H7 (cell line): ENCODE measurements around the gene PNRC2. TPM values are rescaled to one million over a fixed set of nuclear protein-coding genes. Genes with fewer than 3 reads are reported as not detected.
"Not testable (repeated sequence)": the region's sequence is repeated elsewhere in the genome, so short reads cannot be mapped to it uniquely, and the experiment has no call there.

ENCODE experiments used
- DNase-seq: peaks from one replicate; pipeline ENCODE4 v3.0.0; 2012
- H3K27me3 ChIP-seq: 2 replicates; pipeline ENCODE4 v1.6.0; 2011; ENCODE audit warnings: mild to moderate bottlenecking, low read length; ENCODE audit not compliant: control insufficient read depth, insufficient read depth
- H3K36me3 ChIP-seq: replicated peaks from 2 replicates; pipeline ENCODE4 v1.5.1; 2011; ENCODE audit warnings: low read length; ENCODE audit not compliant: control insufficient read depth, insufficient read depth
- H3K4me3 ChIP-seq: 2 replicates; pipeline ENCODE4 v1.5.1; 2011; ENCODE audit warnings: low read depth, mild to moderate bottlenecking, control low read depth, low read length, moderate library complexity; ENCODE audit not compliant: insufficient read depth
- total RNA-seq: library from RNA; depleted of rRNA; stranded (reverse); fragments of >200 nt; shearing (Covaris generic); gene quantifications from 2 replicates; pipeline ENCODE4 v1.2.3, GENCODE V29; 2014

Gene PNRC2
- total RNA-seq, 1 experiment from 2014 or later, result 144 TPM

DNA sequence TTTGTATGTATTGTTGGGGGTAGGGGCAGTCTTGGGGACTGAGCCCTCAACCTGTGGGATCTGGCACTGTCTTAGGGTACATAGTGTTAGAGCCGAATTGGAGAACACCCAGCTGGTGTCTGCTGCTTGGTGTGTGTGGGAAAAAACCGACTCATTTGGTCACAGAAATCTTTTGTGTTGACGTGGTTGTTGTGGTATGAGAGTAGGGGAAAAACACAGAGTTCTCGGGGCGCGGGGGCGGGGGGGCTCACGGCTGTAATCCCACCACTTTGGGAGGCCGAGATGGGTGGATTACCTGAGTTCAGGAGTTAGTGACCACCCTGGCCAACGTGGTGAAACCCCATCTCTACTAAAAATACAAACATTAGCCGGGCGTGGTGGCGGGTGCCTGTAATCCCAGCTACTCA is 35.8 kb downstream of the PNRC2 start:
- Histone ChIP-seq H3K36me3 (no peaks in the 10 kb centered on the region), H3K27me3 (no peaks in the 10 kb centered on the region), H3K4me3 (no peak overlapping the region)
- DNase-seq, result no peak

GRCh38 chr1:23996700-23997229 is 37.1 kb downstream of the PNRC2 start:
- H3K36me3 ChIP-seq, result no peaks in the 10 kb centered on the region
- no peak for DNase-seq
- H3K27me3 ChIP-seq, result no peaks in the 10 kb centered on the region
- H3K4me3 ChIP-seq, result no peak overlapping the region

DNA sequence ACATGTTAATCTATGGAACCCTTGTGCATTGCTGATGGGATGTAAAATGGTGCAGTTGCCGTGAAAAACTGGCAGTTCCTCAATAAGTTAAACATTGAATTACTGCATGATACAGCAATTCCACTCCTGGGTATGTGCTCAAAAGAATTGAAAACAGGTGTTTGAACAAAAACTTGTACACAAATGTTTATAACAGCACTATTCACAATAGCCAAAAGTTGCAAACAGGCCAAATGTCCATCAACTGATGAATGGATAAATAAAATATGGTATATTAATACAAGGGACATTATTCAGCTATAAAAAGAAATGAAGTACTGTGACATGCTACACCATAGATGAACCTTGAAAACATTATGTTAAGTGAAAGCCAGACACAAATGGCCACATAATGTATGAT is 38.2 kb downstream of the PNRC2 start:
- Histone ChIP-seq H3K4me3 (no peak overlapping the region), H3K36me3 (no peaks in the 10 kb centered on the region), H3K27me3 (no peaks in the 10 kb centered on the region)
- DNase-seq, result no peak

DNA sequence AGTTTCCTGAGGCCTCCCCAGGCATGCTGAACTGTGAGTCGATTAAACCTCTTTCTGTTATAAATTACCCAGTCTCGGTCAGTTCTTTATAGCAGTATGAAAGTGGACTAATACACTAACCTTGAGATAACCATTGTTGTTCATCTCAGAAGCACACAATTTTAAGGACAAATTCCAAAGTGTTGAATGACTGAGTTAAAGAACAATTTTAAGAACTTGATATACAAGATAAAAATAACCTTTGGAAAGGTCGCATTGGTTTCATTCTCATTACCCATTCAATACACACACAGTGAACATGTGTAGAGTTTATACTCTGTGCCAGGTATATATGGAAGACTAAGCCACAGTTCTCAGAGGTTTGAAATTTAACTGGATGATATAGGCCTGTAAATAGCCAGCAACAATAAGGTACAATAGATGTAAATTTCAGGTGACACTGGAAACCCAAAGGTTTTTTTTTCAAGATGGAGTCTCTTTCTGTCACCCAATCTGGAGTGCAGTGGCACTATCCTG is 39.6 kb downstream of the PNRC2 start:
- Histone ChIP-seq H3K4me3 (no peak overlapping the region), H3K27me3 (no peaks in the 10 kb centered on the region), H3K36me3 (no peaks in the 10 kb centered on the region)
- DNase-seq, result no peak

DNA sequence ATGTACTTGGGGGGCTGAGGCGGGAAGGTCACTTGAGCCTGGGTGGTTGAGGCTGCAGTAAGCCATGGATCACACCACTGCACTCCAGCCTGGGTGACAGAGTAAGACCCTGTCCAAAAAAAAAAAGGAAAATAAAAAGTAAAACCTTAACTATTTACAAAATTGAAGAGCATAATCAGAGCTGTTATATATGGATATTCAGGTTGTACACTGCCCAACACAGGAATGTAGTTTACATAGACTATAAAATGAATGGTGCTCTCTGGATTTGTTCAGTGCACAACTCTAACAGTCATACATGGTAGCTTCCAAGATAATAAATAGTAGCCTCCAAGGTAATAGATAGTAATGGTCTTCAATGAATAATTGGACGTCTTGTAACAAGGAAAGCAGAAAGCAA is 43.1 kb downstream of the PNRC2 start:
- no peak overlapping the region for H3K4me3 ChIP-seq
- DNase-seq, result no peak
- H3K27me3 ChIP-seq, result no peaks in the 10 kb centered on the region
- no peaks in the 10 kb centered on the region for H3K36me3 ChIP-seq

DNA sequence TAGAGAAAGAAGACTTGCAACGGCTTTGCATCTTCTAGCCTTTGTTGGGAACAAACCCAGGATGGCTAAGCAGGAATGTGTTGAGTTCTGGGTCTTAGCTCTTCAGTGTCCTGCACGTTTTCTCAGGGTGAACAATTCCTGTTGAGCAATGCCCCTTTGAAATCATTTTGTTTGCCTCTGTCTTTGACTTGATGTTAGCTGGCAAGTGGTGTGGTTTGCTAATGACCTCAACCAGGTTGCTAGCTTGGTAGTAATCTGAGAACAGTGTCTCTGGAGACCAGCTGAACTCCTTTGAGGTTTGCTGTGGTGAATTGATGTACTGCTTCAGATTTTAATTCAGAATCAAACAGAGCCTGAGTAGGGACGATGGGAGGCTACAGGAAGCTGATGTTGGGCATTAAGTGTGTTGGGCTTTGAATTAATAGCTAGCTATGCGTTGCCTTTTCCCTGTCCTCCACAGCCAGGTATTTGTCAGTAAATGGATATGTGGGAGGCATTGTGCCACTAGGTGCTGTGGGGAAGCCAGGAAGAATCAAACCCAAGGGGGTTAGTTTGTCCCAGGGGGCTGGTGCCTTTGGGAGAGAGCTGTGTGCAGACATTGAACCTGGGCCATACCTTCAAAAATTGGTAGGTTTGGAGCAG is 43.8 kb downstream of the PNRC2 start:
- Histone ChIP-seq H3K27me3 (no peaks in the 10 kb centered on the region), H3K36me3 (no peaks in the 10 kb centered on the region), H3K4me3 (no peak overlapping the region)
- DNase-seq, result peak; percentile 46

- Histone ChIP-seq H3K27me3 (no peaks in the 10 kb centered on the region), H3K4me3 (no peak overlapping the region)
These were observed 44.5 kb downstream of the PNRC2 start for GRCh38 chr1:24004132-24004531.

GRCh38 chr1:24005163-24005562 is 45.5 kb downstream of the PNRC2 start:
- H3K36me3 ChIP-seq, result no peaks in the 10 kb centered on the region
- no peaks in the 10 kb centered on the region for H3K27me3 ChIP-seq
- DNase-seq, result no peak
- H3K4me3 ChIP-seq, result no peak overlapping the region

More at GRCh38 chr1:24004132-24004531, 44.5 kb downstream of the PNRC2 start:
- no peaks in the 10 kb centered on the region for H3K36me3 ChIP-seq
- DNase-seq, result no peak

GRCh38 chr1:24007079-24007478 is 47.5 kb downstream of the PNRC2 start:
- Histone ChIP-seq H3K27me3 (no peaks in the 10 kb centered on the region), H3K4me3 (no peak overlapping the region), H3K36me3 (no peaks in the 10 kb centered on the region)
- no peak for DNase-seq

DNA sequence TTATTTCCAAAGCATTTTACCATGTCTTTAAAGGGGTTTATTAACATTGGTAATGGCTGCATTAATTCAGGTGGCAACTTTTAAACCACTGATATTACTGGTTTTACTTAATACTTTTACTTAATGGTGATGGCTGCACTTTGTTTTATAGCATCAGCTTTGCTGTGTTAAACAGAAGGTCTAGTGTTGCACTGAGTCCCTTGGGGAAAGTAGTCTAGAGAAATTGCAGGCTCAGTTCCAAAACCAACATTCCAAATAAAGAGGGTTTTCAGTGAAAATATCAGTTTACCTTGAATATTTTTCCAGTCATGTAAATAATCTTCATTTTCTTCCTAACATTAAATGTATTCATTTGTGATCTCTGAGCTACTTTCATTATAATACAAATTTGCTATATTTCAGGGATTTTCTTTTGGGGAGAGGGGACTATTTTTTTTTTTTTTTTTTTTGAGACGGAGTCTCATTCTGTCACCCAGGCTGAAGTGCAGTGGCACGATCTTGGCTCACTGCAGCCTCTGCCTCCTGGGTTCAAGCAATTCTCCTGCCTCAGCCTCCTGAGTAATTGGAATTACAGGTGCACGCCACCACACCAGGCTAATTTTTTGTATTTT is 49.1 kb downstream of the PNRC2 start:
- not testable (repeated sequence) for DNase-seq, H3K4me3 ChIP-seq, H3K36me3 ChIP-seq, H3K27me3 ChIP-seq

DNA sequence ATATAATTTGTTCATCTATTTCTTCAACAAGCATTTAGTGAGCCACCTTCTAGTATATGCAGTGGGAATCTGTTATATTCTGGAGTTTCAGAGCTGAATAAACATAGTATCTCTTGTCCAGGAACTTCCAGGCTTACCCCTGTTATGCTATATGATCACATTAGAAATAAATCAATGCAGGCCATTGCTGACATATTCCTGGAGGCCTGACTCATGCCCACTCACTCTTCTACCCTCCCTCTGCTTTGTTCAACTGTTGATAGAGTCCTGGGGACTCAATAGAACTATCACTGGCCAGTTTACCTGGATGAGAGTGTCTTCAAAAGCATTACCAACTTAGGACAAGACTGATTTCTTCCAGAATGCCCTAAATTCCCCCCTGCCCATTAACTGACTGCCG is 49.8 kb downstream of the PNRC2 start:
- no peaks in the 10 kb centered on the region for H3K27me3 ChIP-seq
- no peak for DNase-seq

GRCh38 chr1:24010650-24011049 is 51.0 kb downstream of the PNRC2 start:
- H3K4me3 ChIP-seq, result no peak overlapping the region
- DNase-seq, result no peak
- H3K27me3 ChIP-seq, result no peaks in the 10 kb centered on the region
- H3K36me3 ChIP-seq, result no peaks in the 10 kb centered on the region

More for the DNA sequence above, 49.8 kb downstream of the PNRC2 start:
- Histone ChIP-seq H3K36me3 (no peaks in the 10 kb centered on the region), H3K4me3 (no peak overlapping the region)

DNA sequence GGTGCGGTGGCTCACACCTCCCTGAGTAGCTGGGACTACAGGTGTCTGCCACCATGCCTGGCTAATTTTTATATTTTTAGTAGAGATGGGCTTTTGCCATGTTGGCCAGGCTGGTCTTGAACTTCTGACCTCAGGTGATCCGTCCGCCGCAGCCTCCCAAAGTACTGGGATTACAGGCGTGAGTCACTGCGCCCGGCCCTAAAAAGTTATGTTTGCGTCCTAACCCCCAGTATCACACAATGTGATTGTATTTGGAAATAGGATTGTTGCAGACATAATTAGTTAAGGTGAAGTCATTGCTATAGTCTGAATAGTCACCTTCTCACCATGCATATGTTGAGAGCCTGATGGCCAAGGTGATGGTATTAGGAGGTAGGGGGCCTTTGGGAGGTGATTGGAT is 53.2 kb downstream of the PNRC2 start:
- not testable (repeated sequence) for DNase-seq, H3K36me3 ChIP-seq, H3K4me3 ChIP-seq, H3K27me3 ChIP-seq
